ENCODE data around the gene KCTD3.

Gene KCTD3

GRCh38 chr1:215607412-215607811 lies 40.3 kb downstream of the KCTD3 start:
- no peak for DNase-seq

- no peak for DNase-seq
Measured at GRCh38 chr1:215608646-215609045, 41.5 kb downstream of the KCTD3 start.

GRCh38 chr1:215612391-215612790 lies 45.3 kb downstream of the KCTD3 start:
- DNase-seq = no peak

- no peak for DNase-seq
Measured at GRCh38 chr1:215617979-215618378, 50.9 kb downstream of the KCTD3 start.

GRCh38 chr1:215623162-215623561 lies 56.1 kb downstream of the KCTD3 start:
- DNase-seq = no peak

GRCh38 chr1:215625949-215626348 lies 58.8 kb downstream of the KCTD3 start:
- no peak for DNase-seq

GRCh38 chr1:215631040-215631439 lies 63.9 kb downstream of the KCTD3 start:
- no peak for DNase-seq

- peak in 1 of 2 experiments; percentile 1 for DNase-seq
Measured at GRCh38 chr1:215631489-215631888, 64.4 kb downstream of the KCTD3 start.

GRCh38 chr1:215635827-215636226 lies 68.7 kb downstream of the KCTD3 start:
- no peak for DNase-seq

GRCh38 chr1:215636258-215636965 lies 69.3 kb downstream of the KCTD3 start:
- DNase-seq = no peak

GRCh38 chr1:215637041-215637573 lies 70.0 kb downstream of the KCTD3 start:
- DNase-seq = no peak

GRCh38 chr1:215640429-215641148 lies 73.5 kb downstream of the KCTD3 start:
- DNase-seq = no peak

- no peak for DNase-seq
Measured at GRCh38 chr1:215643592-215644321, 76.7 kb downstream of the KCTD3 start.

GRCh38 chr1:215645182-215645581 lies 78.1 kb downstream of the KCTD3 start:
- no peak for DNase-seq

GRCh38 chr1:215645861-215646260 lies 78.8 kb downstream of the KCTD3 start:
- no peak for DNase-seq

GRCh38 chr1:215647738-215648137 lies 80.6 kb downstream of the KCTD3 start:
- no peak for DNase-seq

- DNase-seq = no peak
Measured at GRCh38 chr1:215648957-215649356, 81.9 kb downstream of the KCTD3 start.

GRCh38 chr1:215650446-215651149 lies 83.5 kb downstream of the KCTD3 start:
- no peak for DNase-seq

GRCh38 chr1:215651867-215652266 lies 84.8 kb downstream of the KCTD3 start:
- DNase-seq = no peak

GRCh38 chr1:215652371-215652770 lies 85.3 kb downstream of the KCTD3 start:
- no peak for DNase-seq

- no peak for DNase-seq
Measured at GRCh38 chr1:215657047-215657446, 89.9 kb downstream of the KCTD3 start.

GRCh38 chr1:215660259-215660658 lies 93.2 kb downstream of the KCTD3 start:
- DNase-seq = no peak

- DNase-seq = no peak
Measured at GRCh38 chr1:215661033-215661432, 93.9 kb downstream of the KCTD3 start.

All from NCI-H187 (cell line).